ENCODE measurements around the gene CD44.

DNA sequence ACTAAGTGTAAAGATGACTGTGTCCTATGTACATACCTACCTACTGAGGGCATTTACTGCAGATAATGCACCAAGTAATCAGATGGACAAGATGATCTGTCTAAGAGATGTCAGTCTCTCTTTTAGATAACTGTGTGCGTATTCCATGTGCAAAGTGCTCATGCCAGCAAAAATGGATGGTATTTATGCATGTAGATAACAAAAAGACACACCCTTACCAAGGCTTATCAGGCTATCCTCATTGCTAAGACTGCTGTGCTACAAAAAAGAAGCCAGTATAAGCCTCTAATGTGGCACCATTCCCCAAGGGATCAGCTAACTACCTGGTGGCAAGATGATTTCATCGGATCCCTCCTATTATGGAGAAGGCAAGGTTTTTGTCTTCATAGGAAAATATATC lies 34.3 kb upstream of the CD44 start:
- TF ChIP-seq EP300 (IDR thresholded peaks at IDR 0.05; ENCODE audit: borderline replicate concordance in 1 of 2, low read depth in 1 of 2, low read length in 1 of 2) (no peak), CTCF (IDR thresholded peaks at IDR 0.05) (no peak), CHD2 (IDR thresholded peaks at IDR 0.05; ENCODE audit: low read length, partially characterized antibody) (no peak), NRF1 (IDR thresholded peaks at IDR 0.05; ENCODE audit: low read depth, low read length) (no peak)
